Smooth muscle cell (in vitro differentiated cells): ENCODE measurements around the gene NUP50. TPM values are rescaled to one million over a fixed set of nuclear protein-coding genes. Genes with fewer than 3 reads are reported as not detected.

ENCODE experiments used
- DNase-seq: peaks from one replicate; lab custom pipeline; 2025; ENCODE audit not compliant: unreplicated experiment; lab: John Stamatoyannopoulos, UW
- H2AFZ ChIP-seq: fragments of 200-600 bp; sonication (generic); 2 replicates; pipeline ENCODE4 v1.6.0; 2016; ENCODE audit warnings: antibody characterized with exemption, low read depth, mild to moderate bottlenecking
- H3F3A ChIP-seq: fragments of 200-600 bp; sonication (generic); 2 replicates; pipeline ENCODE4 v1.6.0; 2017; ENCODE audit warnings: antibody characterized with exemption, low read depth
- H3K27ac ChIP-seq: fragments of 200-600 bp; sonication (generic); 2 replicates; pipeline ENCODE4 v1.5.1; 2016; ENCODE audit warnings: low read depth, mild to moderate bottlenecking
- H3K27me3 ChIP-seq: fragments of 200-600 bp; sonication (generic); 2 replicates; pipeline ENCODE4 v1.6.1; 2016; ENCODE audit warnings: low read depth, mild to moderate bottlenecking
- H3K36me3 ChIP-seq: fragments of 200-600 bp; sonication (generic); 2 replicates; pipeline ENCODE4 v1.5.1; 2016; ENCODE audit warnings: low read depth
- H3K4me1 ChIP-seq: fragments of 200-600 bp; sonication (generic); 2 replicates; pipeline ENCODE4 v1.5.1; 2016; ENCODE audit warnings: low read depth
- H3K4me2 ChIP-seq: fragments of 200-600 bp; sonication (generic); 2 replicates; pipeline ENCODE4 v1.6.0; 2016; ENCODE audit warnings: mild to moderate bottlenecking
- H3K4me3 ChIP-seq: fragments of 200-600 bp; sonication (generic); 2 replicates; pipeline ENCODE4 v1.5.1; 2016; ENCODE audit warnings: mild to moderate bottlenecking
- H3K79me2 ChIP-seq: fragments of 200-600 bp; sonication (generic); 2 replicates; pipeline ENCODE4 v1.6.0; 2016; ENCODE audit warnings: low read depth, mild to moderate bottlenecking
- H3K9ac ChIP-seq: fragments of 200-600 bp; sonication (generic); 2 replicates; pipeline ENCODE4 v1.6.0; 2016; ENCODE audit warnings: low read depth
- H3K9me3 ChIP-seq: fragments of 200-600 bp; sonication (generic); replicated peaks from 2 replicates; pipeline ENCODE4 v1.5.1; 2016; ENCODE audit warnings: low read depth
- H4K20me1 ChIP-seq: fragments of 200-600 bp; sonication (generic); 2 replicates; pipeline ENCODE4 v1.6.0; 2016; ENCODE audit warnings: low read depth
- CTCF ChIP-seq: fragments of 200-600 bp; sonication (generic); IDR thresholded peaks from 2 replicates; pipeline ENCODE4 v1.5.1; 2017; ENCODE audit warnings: borderline replicate concordance, mild to moderate bottlenecking, antibody characterized with exemption; ENCODE audit not compliant: insufficient read depth, poor library complexity, severe bottlenecking
- WGBS: methylation state at CpG from one replicate; pipeline ENCODE4 v1.1.7; 2016; ENCODE audit warnings: low lambda C conversion rate; 5-methylcytosine and 5-hydroxymethylcytosine counted together
- polyA plus RNA-seq: library from polyadenylated mRNA; unstranded; fragments of >200 nt; fragmentation: Nextera tagmentation; extraction: Ambion mirVana; gene quantifications from 2 replicates; pipeline ENCODE4 v1.2.1, GENCODE V29; 2016
- total RNA-seq: library from RNA; depleted of rRNA; stranded (reverse); fragments of >200 nt; gene quantifications from 2 replicates; pipeline ENCODE4 v1.2.3, GENCODE V29; 2014

The NUP50 gene
- total and polyA plus RNA-seq, 2 experiments from 2014 or later = 18.6 to 21.0 TPM

DNA sequence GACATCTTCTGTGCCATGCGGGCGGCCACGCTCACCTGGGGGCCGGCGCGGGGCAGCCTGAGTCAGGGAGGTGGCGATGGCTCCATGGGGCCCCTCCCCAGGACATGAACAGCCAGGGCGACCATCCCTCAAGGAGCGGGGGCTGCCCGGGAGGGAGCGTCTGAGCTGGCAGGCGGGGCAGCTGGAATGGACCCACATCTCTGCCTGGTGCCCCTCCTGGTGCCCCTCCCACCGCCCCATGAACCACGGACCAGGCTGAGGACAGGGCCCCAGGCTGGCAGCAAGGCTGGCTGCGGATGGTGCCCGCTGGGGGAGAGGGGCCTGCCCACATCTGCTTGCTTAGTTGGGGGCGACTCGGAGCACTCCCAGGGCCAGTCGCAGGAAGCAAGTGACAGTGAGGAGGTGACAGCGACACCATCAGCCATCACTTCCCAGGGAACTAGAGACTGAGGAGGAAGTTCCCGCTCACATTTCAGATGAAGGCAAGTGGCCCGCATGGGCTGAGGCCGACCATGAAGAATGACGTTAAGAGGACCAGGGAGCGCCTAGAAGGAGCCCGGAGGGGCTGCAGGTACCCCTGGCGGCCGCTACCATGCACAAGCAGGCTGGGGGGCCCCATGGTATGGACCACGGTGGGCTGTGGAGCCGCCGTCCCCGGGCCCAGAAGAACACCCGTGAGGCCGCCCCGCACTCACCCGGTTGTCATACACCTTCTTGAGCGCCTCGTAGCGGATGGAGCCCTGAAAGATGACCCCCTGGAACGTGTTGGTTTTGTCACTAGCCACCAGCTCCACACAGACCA, 39.6 kb downstream of the NUP50 start:
- Histone ChIP-seq H2AFZ (no peak overlapping the region), H3K27me3 (no peaks in the 10 kb centered on the region), H3K79me2 (no peaks in the 10 kb centered on the region), H4K20me1 (peaks cover 14% of the 10 kb centered on the region), H3K4me1 (peaks cover 5% of the 10 kb centered on the region), H3K9me3 (no peaks in the 10 kb centered on the region), H3K27ac (no peak overlapping the region), H3F3A (peaks cover 3% of the 10 kb centered on the region), H3K4me2 (no peak overlapping the region), H3K36me3 (no peaks in the 10 kb centered on the region), H3K9ac (no peak overlapping the region), H3K4me3 (no peak overlapping the region)
- 95% methylated on average over 40 of the region's 40 CpGs for WGBS
- no peak for DNase-seq
- TF ChIP-seq CTCF = no peak

DNA sequence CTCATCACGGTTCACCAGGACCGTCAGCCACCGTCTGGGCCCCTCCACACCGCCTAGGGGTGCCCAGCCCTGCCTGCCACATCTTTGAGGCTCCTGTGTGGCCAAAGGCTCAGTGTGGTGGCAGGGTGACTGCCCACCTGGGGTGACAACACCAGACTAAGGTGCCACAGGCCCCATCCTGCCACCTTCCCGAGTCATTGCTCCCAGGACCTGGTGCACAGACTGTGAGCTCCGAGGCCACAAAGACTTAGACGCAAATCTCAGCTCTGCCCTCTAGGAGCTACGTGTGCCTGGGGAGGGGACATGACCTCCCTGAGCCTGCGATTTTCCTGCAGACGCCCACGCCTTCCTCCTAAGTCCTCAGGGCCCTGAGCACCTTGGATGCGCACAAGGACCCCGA, 40.5 kb downstream of the NUP50 start:
- H3K4me3 ChIP-seq = no peak overlapping the region

DNA sequence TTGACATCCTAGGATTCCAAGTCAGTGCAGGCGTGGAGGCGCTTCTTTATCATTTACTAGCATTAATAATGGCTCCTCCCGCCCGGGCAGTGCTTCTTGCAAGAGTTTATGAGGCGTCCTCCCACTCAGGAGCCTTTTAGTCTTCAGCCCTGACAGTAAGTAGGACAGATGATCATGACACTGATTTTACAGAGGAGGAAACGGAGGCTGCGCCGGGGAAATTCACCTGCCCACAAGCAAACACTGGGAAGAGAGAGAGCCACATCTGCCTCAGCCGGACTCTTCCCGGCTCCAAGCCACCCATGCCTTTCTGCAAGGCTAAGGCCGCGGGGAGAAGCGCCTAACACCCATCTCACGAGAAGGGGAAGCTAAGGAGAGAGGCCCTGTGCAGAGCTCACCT, 41.1 kb downstream of the NUP50 start:
- Histone ChIP-seq H3K4me2 (no peak overlapping the region), H3K27me3 (no peaks in the 10 kb centered on the region), H3K27ac (no peak overlapping the region), H3K36me3 (no peaks in the 10 kb centered on the region), H2AFZ (no peak overlapping the region), H4K20me1 (peaks cover 18% of the 10 kb centered on the region), H3K4me3 (no peak overlapping the region), H3K79me2 (no peaks in the 10 kb centered on the region), H3K4me1 (peaks cover 5% of the 10 kb centered on the region), H3K9ac (no peak overlapping the region), H3F3A (peaks cover 3% of the 10 kb centered on the region), H3K9me3 (no peaks in the 10 kb centered on the region)
- 52% methylated on average over 14 of the region's 14 CpGs for WGBS
- TF ChIP-seq CTCF = no peak
- DNase-seq = no peak

More for the DNA sequence above, 40.5 kb downstream of the NUP50 start:
- Histone ChIP-seq H2AFZ (no peak overlapping the region), H3K4me1 (peaks cover 5% of the 10 kb centered on the region), H3K27me3 (no peaks in the 10 kb centered on the region), H3K4me2 (no peak overlapping the region), H3K36me3 (no peaks in the 10 kb centered on the region), H4K20me1 (peaks cover 18% of the 10 kb centered on the region), H3K9ac (no peak overlapping the region), H3K9me3 (no peaks in the 10 kb centered on the region), H3K27ac (no peak overlapping the region), H3K79me2 (no peaks in the 10 kb centered on the region), H3F3A (peaks cover 3% of the 10 kb centered on the region)
- no peak for DNase-seq
- 86% methylated on average over 13 of the region's 13 CpGs for WGBS
- TF ChIP-seq CTCF = no peak
